Activated CD8-positive, alpha-beta memory T cell treated with anti-CD3 and anti-CD28 coated beads, Interleukin-2, amount 50 U/mL, for 1 hour (primary cell): ENCODE measurements around the gene DPPA4.
"Not testable (repeated sequence)": the region's sequence is repeated elsewhere in the genome, so short reads cannot be mapped to it uniquely, and the experiment has no call there.

Source experiments
- DNase-seq: peaks from one replicate; pipeline ENCODE4 v3.0.0-alpha.2; 2020; ENCODE audit errors: extremely low read depth

The DPPA4 gene

GRCh38 chr3:109337393-109337792, at the start of gene DPPA4:
Gene DPPA4 (minus strand): TSS chr3:109337546. CDS start chr3:109337517, 29 bp downstream.
- no peak for DNase-seq

GRCh38 chr3:109385442-109386318, 48.3 kb upstream of the DPPA4 start:
- no peak for DNase-seq

- DNase-seq = no peak
These were observed 46.8 kb upstream of the DPPA4 start for GRCh38 chr3:109384164-109384563.

GRCh38 chr3:109382588-109382987, 45.2 kb upstream of the DPPA4 start:
- DNase-seq = no peak

- DNase-seq = no peak
These were observed 38.6 kb upstream of the DPPA4 start for GRCh38 chr3:109375975-109376374.

- not testable (repeated sequence) for DNase-seq
These were observed 37.1 kb upstream of the DPPA4 start for GRCh38 chr3:109374434-109374833.

- DNase-seq = no peak
These were observed 36.6 kb upstream of the DPPA4 start for GRCh38 chr3:109373933-109374332.

GRCh38 chr3:109372639-109373038, 35.3 kb upstream of the DPPA4 start:
- DNase-seq = no peak

- no peak for DNase-seq
These were observed 32.2 kb upstream of the DPPA4 start for GRCh38 chr3:109369510-109369909.

GRCh38 chr3:109364088-109364487, 26.7 kb upstream of the DPPA4 start:
- no peak for DNase-seq

GRCh38 chr3:109363634-109364033, 26.3 kb upstream of the DPPA4 start:
- no peak for DNase-seq

GRCh38 chr3:109362823-109363222, 25.5 kb upstream of the DPPA4 start:
- no peak for DNase-seq

- not testable (repeated sequence) for DNase-seq
These were observed 21.5 kb upstream of the DPPA4 start for GRCh38 chr3:109358809-109359208.

GRCh38 chr3:109356442-109357155, 19.3 kb upstream of the DPPA4 start:
- DNase-seq = no peak

GRCh38 chr3:109355625-109356441, 18.5 kb upstream of the DPPA4 start:
- no peak for DNase-seq

- no peak for DNase-seq
These were observed 15.7 kb upstream of the DPPA4 start for GRCh38 chr3:109353057-109353456.

GRCh38 chr3:109351231-109351630, 13.9 kb upstream of the DPPA4 start:
- no peak for DNase-seq

GRCh38 chr3:109346770-109347295, 9.5 kb upstream of the DPPA4 start:
- no peak for DNase-seq

GRCh38 chr3:109346099-109346498, 8.8 kb upstream of the DPPA4 start:
- DNase-seq = no peak

- DNase-seq = no peak
These were observed 2.6 kb upstream of the DPPA4 start for GRCh38 chr3:109339714-109340648.

GRCh38 chr3:109339197-109339596, 1.9 kb upstream of the DPPA4 start:
- DNase-seq = no peak
